ENCODE results near the gene RAB4A. TPM values are rescaled to one million over a fixed set of nuclear protein-coding genes. Genes with fewer than 3 reads are reported as not detected.

The RAB4A gene
- total and polyA plus RNA-seq, 2 of the 8 experiments (the other 6 are each of a cell fraction or from before 2014, with no cell fraction given), result 13.3 to 68.8 TPM

DNA sequence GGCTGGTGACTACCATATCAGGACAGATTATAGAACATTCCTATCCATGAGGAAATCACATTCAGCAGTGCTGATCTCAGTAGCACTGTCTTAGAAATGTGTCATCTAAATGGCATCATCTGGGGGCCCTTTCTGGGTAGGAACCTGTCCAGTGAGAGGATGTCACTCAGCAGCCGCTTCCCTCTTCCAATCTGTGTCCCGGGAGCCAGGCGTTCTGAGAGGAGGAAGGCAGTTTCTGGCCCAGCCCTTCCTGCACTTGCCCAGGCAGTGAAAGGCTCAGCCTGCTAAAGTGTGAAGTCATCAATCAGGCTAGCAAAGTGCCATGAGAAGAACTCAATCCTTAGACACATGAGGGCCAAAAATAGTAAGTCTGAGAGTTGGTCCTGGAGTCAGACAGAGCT is 25.6 kb downstream of the RAB4A start:
- Histone ChIP-seq H3K27me3 (replicated peaks in 1 of 4; ENCODE audit: control insufficient read depth in 3 of 4, extremely low read depth in 1 of 4, insufficient read depth in 3 of 4, low read length in 3 of 4) (no peaks in the 10 kb centered on the region), H2AK5ac (ENCODE audit: low read depth, low read length) (no peak overlapping the region), H3K4me2 (ENCODE audit: insufficient read depth in 1 of 2, low read depth in 2 of 2, low read length in 2 of 2) (no peak overlapping the region), H3K9ac (replicated peaks in 1 of 4; ENCODE audit: extremely low read depth in 1 of 4, low read depth in 3 of 4, low read length in 3 of 4) (no peak overlapping the region), H2BK5ac (ENCODE audit: low read depth, low read length) (no peak overlapping the region), H3K27ac (ENCODE audit: low read depth, low read length) (no peak overlapping the region), H4K5ac (ENCODE audit: insufficient read length, low read depth, low read length) (no peak overlapping the region), H2BK12ac (ENCODE audit: low read depth, low read length) (no peak overlapping the region), H3K4me3 (ENCODE audit: extremely low read depth in 1 of 4, insufficient read depth in 2 of 4, low read depth in 3 of 4, low read length in 4 of 4) (no peak overlapping the region), H3K14ac (ENCODE audit: insufficient read length) (no peak overlapping the region), H3K4me1 (replicated peaks in 1 of 4; ENCODE audit: control insufficient read depth in 3 of 4, insufficient read depth in 4 of 4, low read length in 3 of 4) (no peaks in the 10 kb centered on the region; a peak in 2 of 7 replicates), H2BK15ac (ENCODE audit: low read length) (no peak overlapping the region), H4K91ac (replicated peaks; ENCODE audit: insufficient read length, low read length) (no peak overlapping the region), H4K20me1 (replicated peaks in 1 of 2; ENCODE audit: control insufficient read depth in 1 of 2, insufficient read depth in 2 of 2, low read length in 2 of 2) (peaks cover 1 to 13% of the 10 kb centered on the region in 2 experiments), H3K4ac (replicated peaks; ENCODE audit: insufficient read length, low read depth, low read length) (no peak overlapping the region), H3K79me2 (ENCODE audit: control insufficient read depth in 1 of 2, insufficient read depth in 2 of 2, low read length in 2 of 2) (no peaks in the 10 kb centered on the region), H2AFZ (ENCODE audit: low read length) (no peak overlapping the region), H3K56ac (replicated peaks; ENCODE audit: insufficient read length, low read depth, low read length) (no peak overlapping the region), H3K36me3 (ENCODE audit: control insufficient read depth in 2 of 4, insufficient read depth in 4 of 4, low read length in 3 of 4) (peaks cover 3 to 14% (median 11%) of the 10 kb centered on the region in 4 experiments; a peak in 6 of 8 replicates), H3K23me2 (ENCODE audit: low read depth, low read length) (no peaks in the 10 kb centered on the region), H3K9me3 (ENCODE audit: insufficient read depth in 2 of 2, low read depth in 1 of 2, low read length in 1 of 2) (no peaks in the 10 kb centered on the region), H2BK120ac (replicated peaks; ENCODE audit: low read depth, low read length) (no peak overlapping the region), H3K79me1 (ENCODE audit: low read depth, low read length) (no peaks in the 10 kb centered on the region; the same call in 1 of the 2 replicates), H4K8ac (ENCODE audit: extremely low read depth, insufficient read depth, low read length) (no peak overlapping the region), H3K18ac (ENCODE audit: extremely low read depth, low read length) (no peak overlapping the region), H2BK20ac (ENCODE audit: low read length) (no peak overlapping the region), H3K23ac (ENCODE audit: insufficient read length) (no peak overlapping the region)
- DNase-seq (ENCODE audit: low read depth in 1 of 2, low spot score in 2 of 2) (no peak), FAIRE-seq (no peak)
- POLR2A ChIA-PET (ENCODE audit: partially characterized antibody), result interaction anchor here (1.6 kb wide), 1 partner anchor 212 kb away, joined by 5 read pairs; the partner anchor contains the start of gene NUP133
- TF ChIP-seq SIX5 (IDR thresholded peaks at IDR 0.05; ENCODE audit: low read depth, low read length) (no peak), POLR2A (IDR thresholded peaks at IDR 0.05; ENCODE audit: control extremely low read depth in 1 of 2, low read depth in 2 of 2, low read length in 2 of 2) (no peak), POLR2AphosphoS5 (IDR thresholded peaks at IDR 0.05; ENCODE audit: low read depth, low read length) (no peak), CBX8 (IDR thresholded peaks at IDR 0.05; ENCODE audit: borderline replicate concordance, low read depth, low read length) (no peak), KDM4A (IDR thresholded peaks at IDR 0.05; ENCODE audit: low read depth, low read length, severe bottlenecking) (no peak), BRCA1 (IDR thresholded peaks at IDR 0.05; ENCODE audit: low read depth, low read length) (no peak), GTF2F1 (IDR thresholded peaks at IDR 0.05; ENCODE audit: borderline replicate concordance, low read depth, low read length) (no peak), SP4 (IDR thresholded peaks at IDR 0.05; ENCODE audit: low read length) (no peak), EZH2 (IDR thresholded peaks at IDR 0.05; ENCODE audit: low read depth, low read length, severe bottlenecking) (no peak), YY1 (IDR thresholded peaks at IDR 0.05; ENCODE audit: low read depth, low read length) (no peak), CBX5 (IDR thresholded peaks at IDR 0.05; ENCODE audit: low read depth, low read length) (no peak), KDM5A (IDR thresholded peaks at IDR 0.05; ENCODE audit: low read length) (no peak), CREB1 (IDR thresholded peaks at IDR 0.05) (no peak)
- TF ChIP-seq, protein P1, sequence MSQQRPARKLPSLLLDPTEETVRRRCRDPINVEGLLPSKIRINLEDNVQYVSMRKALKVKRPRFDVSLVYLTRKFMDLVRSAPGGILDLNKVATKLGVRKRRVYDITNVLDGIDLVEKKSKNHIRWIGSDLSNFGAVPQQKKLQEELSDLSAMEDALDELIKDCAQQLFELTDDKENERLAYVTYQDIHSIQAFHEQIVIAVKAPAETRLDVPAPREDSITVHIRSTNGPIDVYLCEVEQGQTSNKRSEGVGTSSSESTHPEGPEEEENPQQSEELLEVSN (IDR thresholded peaks at IDR 0.05), result no peak
- TF ChIP-seq, protein P2, sequence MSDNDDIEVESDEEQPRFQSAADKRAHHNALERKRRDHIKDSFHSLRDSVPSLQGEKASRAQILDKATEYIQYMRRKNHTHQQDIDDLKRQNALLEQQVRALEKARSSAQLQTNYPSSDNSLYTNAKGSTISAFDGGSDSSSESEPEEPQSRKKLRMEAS (IDR thresholded peaks at IDR 0.05), result no peak
- CTCF ChIA-PET (ENCODE audit: partially characterized antibody), result interaction anchor here (1.1 to 1.4 kb wide), 2 partner anchors 38 to 185 kb away, joined by 3 to 4 read pairs; no protein-coding TSS in a partner anchor
- 95% methylated on average over 3 of the region's 3 CpGs; no CpG with 5 or more reads in 1 of the 2 experiments for WGBS, 2 experiments (ENCODE audit: extremely low coverage in 1 of 2, insufficient coverage in 1 of 2, insufficient read length in 1 of 2, insufficient replicate concordance in 2 of 2, low coverage in 1 of 2, low lambda C conversion rate in 2 of 2, missing lambda C conversion rate in 1 of 2)
